GM18858 (cell line): ENCODE data around the gene PLB1.

Source experiments
- ATAC-seq: cut with Tn5 transposase; IDR thresholded peaks from one replicate; pipeline ENCODE4 v1.9.1; 2021; ENCODE audit not compliant: unreplicated experiment

Gene PLB1

GRCh38 chr2:28624793-28625701 lies 129.2 kb downstream of the PLB1 start:
- peak; percentile 63 for ATAC-seq

- ATAC-seq = no peak
Observed at GRCh38 chr2:28626376-28626775, 130.5 kb downstream of the PLB1 start.

DNA sequence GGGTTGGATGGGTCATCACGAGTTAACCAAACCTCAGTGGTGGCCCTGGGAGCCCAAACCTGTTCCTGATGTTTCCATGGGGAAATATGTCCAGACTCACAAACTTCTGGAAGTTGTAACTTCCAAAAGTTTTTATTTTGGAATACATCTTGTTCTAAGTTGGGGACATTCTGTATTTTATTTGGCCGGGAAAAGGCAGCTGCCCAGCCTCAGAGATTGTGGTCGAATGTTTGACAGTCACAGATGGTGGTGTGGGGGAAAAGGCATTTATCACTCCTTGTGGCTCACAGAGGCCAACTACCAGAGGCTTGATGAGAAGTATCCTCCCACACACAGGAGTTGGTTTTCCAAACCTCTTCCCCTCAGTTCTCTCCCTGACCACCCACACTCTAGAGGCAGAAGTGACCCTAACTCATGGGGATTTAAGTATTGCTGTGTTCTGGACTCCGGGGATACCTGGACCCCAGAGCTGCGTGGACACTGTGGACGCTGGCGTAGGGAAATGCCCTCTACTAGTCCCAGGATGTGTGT lies 131.1 kb downstream of the PLB1 start:
- no peak for ATAC-seq

GRCh38 chr2:28627722-28628480 lies 132.0 kb downstream of the PLB1 start:
- no peak for ATAC-seq

- ATAC-seq = no peak
Observed at GRCh38 chr2:28628506-28628905, 132.6 kb downstream of the PLB1 start.

DNA sequence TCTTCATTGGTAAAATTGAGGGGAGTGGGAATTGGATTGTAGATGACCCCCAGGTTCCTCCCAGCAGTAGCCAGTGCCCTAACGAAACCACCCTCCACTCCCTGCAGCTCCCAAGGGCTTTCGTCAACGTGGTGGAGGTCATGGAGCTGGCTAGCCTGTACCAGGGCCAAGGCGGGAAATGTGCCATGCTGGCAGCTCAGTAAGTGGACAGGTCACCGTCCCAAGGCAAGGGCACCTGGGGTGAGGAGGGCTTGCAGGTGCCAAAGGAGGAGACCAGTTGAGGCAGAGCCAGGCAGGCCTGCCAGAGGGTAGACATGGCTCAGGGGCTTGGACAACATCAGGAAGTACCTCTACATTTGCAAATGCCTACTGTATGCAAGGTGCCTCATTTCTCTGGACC lies 133.1 kb downstream of the PLB1 start:
- no peak for ATAC-seq

DNA sequence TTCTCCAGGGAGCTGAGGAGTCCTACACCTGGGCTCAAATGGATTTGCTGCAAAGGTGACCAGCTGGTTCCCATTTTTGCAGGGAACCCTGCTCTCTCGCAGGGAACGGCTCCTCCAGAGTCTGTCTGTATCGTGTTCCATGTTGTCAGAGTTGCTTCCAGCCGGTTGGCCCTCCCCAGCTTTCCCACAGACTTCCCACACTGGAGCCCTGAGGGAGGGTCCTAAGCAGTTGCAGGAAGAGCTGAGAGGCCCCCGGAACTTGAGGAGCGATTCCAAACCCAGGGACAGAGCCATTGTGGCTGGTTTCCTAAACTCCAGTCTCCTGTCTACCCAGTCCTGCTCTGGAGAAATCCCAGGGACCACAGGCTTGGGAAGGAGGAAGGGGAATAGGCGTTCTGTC lies 134.1 kb downstream of the PLB1 start:
- no peak for ATAC-seq

DNA sequence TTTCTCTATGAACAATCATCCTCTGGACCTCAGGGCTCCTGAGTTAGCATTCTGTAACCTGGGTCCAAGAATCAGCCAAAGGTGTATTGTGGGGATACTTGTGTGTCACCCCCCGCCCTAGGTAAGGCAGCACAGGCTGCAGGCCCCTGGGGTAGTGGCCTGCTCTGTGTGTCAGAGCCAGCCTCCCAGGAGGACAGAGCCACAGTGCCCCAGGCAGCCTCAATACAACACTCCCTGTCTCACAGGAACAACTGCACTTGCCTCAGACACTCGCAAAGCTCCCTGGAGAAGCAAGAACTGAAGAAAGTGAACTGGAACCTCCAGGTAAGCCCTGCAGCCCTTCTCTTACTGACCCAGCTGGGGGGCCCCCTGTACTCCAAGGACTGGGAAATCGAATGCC lies 134.5 kb downstream of the PLB1 start:
- ATAC-seq = no peak

- ATAC-seq = no peak
Observed at GRCh38 chr2:28631514-28632206, 135.8 kb downstream of the PLB1 start.

DNA sequence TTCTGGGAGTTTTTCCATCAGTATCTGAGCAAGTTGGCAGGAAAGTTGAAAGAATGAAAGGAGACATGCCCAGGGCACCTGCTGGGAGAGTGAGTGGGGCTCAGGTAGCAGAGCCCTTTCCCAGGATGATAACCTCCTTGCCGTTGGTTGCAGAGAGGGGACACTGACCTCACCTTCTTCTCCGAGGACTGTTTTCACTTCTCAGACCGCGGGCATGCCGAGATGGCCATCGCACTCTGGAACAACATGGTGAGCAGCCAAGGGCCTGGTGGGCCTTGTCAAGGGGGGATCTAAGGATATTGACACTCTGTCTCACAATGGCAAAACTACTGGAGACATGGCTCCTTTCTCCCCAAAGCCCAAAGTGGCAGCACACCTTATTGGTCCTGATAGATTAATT lies 136.9 kb downstream of the PLB1 start:
- no peak for ATAC-seq

DNA sequence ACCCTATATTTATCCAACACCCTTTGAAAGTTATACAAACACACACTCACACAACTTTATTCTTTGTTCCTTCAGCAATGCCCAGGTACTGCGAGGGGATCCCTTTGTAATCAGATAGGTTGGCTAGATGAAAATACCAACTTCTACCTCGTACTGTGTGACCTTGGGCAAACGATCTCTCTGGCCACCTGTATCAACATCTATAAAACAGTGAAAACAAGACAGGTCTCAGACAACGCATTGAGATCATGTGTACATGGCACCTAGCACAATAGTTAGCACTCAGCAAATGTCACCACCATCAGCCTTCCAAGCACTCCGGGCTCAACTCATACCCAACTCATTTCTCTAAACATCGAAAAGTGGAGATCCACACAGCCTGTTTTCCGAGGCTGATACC lies 137.3 kb downstream of the PLB1 start:
- ATAC-seq = no peak

- ATAC-seq = no peak
Observed at GRCh38 chr2:28633746-28634145, 137.9 kb downstream of the PLB1 start.

- no peak for ATAC-seq
Observed at GRCh38 chr2:28635191-28635611, 139.3 kb downstream of the PLB1 start.

- no peak for ATAC-seq
Observed at GRCh38 chr2:28636491-28636890, 140.6 kb downstream of the PLB1 start.

- ATAC-seq = no peak
Observed at GRCh38 chr2:28637066-28638047, 141.5 kb downstream of the PLB1 start.

DNA sequence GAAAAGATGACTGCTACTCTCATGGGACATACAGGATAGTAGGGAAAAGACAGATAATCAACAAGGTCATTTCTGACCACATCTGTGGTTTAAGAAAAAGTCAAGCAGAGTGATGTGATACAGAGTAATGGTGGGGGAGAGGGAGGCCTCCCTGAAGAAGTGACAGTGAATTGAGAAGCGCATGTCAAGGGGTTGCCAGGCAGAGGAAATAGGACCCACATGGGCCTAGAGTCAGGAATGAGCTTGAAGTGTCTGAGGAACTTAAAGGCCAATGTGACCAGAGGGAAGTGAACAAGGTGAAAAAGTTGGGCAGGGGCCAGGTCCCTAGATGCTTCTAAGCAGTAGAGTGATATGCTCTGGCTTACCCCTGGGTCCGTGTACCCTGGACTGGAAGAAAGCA lies 142.2 kb downstream of the PLB1 start:
- no peak for ATAC-seq

DNA sequence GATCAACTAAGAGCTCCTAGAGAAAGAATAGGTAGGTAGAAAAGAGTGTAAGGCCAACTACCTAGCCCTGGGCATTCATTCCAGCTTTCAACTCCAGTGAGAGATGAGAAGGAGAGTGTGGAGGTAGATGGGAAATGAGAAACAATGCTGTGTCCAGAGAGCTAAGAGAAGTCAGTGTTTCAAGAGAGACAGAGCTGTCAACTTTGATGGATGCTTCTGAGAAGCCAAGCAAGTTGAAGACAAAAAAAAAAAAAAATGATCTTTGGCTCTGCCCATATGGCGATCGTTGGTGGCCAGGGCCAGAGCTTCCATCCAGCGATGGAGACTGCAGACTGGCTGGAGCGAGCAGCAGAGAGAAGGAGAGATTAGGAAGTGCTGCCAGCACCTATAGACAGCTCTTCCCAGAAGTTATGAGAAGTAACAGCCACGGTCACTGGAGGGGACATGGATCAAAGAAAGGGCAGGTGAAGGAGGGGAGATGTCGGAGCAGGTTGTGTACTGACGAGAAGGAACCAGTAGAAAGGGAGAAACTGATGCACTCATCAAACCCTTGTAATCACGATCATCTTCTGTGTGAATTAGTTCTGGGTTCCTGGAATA lies 143.3 kb downstream of the PLB1 start:
- no peak for ATAC-seq

DNA sequence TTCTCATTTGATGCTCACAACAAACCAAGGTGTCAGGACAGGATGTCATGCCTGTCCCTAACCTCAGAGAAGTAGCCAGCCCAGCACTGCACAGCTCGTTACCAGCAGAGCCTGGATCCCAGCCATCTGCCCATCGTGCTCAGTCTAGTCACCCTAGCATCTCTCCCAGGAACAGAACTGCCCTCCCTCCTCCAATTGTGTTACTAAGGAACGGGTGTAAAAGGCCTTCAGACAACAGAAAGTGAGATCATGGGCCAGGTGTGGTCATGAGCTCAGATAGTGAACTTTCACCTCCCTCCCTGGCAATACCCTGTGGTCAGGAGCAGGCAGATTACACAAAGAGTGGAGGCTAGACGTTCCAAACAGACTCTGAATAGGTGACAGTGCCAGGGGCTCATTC lies 144.0 kb downstream of the PLB1 start:
- no peak for ATAC-seq

DNA sequence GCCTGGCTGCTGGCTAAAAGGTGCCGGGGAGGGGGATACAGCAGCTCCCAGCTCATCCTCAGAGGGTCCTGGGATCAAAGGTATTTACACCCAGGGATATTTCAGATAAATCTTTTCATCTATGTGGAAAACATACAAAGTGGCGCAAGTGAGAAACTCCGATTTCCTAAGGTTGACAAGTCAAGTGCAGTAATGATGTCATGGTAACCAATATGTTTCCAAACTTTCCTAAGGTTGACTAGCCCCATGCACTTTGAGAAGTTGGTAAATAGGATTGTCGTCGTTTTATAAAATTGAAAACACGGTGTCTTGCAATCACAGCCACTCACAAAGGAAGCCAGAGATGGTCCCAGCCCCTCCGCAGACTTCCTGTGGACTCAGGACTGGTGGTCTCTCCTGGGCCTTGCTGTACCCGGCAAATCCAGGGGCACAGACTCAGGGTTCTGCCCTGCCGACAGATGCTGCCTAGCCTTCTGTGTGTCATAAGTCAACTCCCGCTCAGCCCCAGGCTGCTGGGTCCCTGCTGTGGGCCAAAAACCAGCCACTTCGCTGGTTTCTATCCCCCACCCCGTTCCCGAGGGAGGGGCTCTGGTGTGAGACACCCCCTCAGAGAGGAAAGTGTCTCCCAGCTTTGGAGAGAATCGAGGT lies 144.5 kb downstream of the PLB1 start:
- no peak for ATAC-seq
